Activated naive CD4-positive, alpha-beta T cell treated with anti-CD3 and anti-CD28 coated beads, Interleukin-2, amount 10 ng/mL, durations not matched to agents 7 days and 5 days (primary cell): ENCODE results near the gene NPAS3.

Experiments
- CTCF ChIA-PET: fragments of 350-600 bp; sonication (Branson Sonifier 250); formaldehyde crosslinking; loops from one replicate; lab custom pipeline; 2021; ENCODE audit warnings: antibody characterized with exemption; lab: Charles Lee
- DNase-seq: peaks from one replicate; pipeline ENCODE4 v3.0.0-alpha.2; 2020
- H3K27ac Mint-ChIP-seq: one replicate; pipeline ENCODE4 v1.8.0; 2021; ENCODE audit warnings: mild to moderate bottlenecking, moderate library complexity, mixed read lengths
- H3K27me3 Mint-ChIP-seq: one replicate; pipeline ENCODE4 v1.8.0; 2021; ENCODE audit warnings: mild to moderate bottlenecking, mixed read lengths
- H3K36me3 Mint-ChIP-seq: one replicate; pipeline ENCODE4 v1.8.0; 2021; ENCODE audit warnings: mixed read lengths
- H3K4me1 Mint-ChIP-seq: one replicate; pipeline ENCODE4 v1.8.0; 2021; ENCODE audit warnings: mixed read lengths
- H3K4me3 Mint-ChIP-seq: one replicate; pipeline ENCODE4 v1.8.0; 2021; ENCODE audit warnings: mild to moderate bottlenecking, moderate library complexity, mixed read lengths
- H3K9me3 Mint-ChIP-seq: one replicate; pipeline ENCODE4 v1.8.0; 2021; ENCODE audit warnings: mixed read lengths

Gene NPAS3

GRCh38 chr14:33110737-33111443 lies 172.2 kb downstream of the NPAS3 start:
- H3K4me3 Mint-ChIP-seq, result no peak overlapping the region
- no peak for DNase-seq
- no peaks in the 10 kb centered on the region for H3K36me3 Mint-ChIP-seq
- H3K27me3 Mint-ChIP-seq, result no peaks in the 10 kb centered on the region
- H3K27ac Mint-ChIP-seq, result no peak overlapping the region
- peaks cover 1% of the 10 kb centered on the region for H3K9me3 Mint-ChIP-seq
- CTCF ChIA-PET, result no interaction called here
- no peaks in the 10 kb centered on the region for H3K4me1 Mint-ChIP-seq

GRCh38 chr14:33114331-33114730 lies 175.7 kb downstream of the NPAS3 start:
- H3K27me3 Mint-ChIP-seq, result no peaks in the 10 kb centered on the region
- H3K27ac Mint-ChIP-seq, result no peak overlapping the region
- CTCF ChIA-PET, result no interaction called here

GRCh38 chr14:33118668-33119067 lies 180.0 kb downstream of the NPAS3 start:
- Mint-ChIP-seq H3K36me3 (no peaks in the 10 kb centered on the region), H3K9me3 (no peaks in the 10 kb centered on the region), H3K27me3 (no peaks in the 10 kb centered on the region), H3K4me3 (no peak overlapping the region), H3K27ac (no peak overlapping the region), H3K4me1 (no peaks in the 10 kb centered on the region)
- no peak for DNase-seq
- CTCF ChIA-PET, result no interaction called here

More at GRCh38 chr14:33114331-33114730, 175.7 kb downstream of the NPAS3 start:
- Mint-ChIP-seq H3K4me3 (no peak overlapping the region), H3K4me1 (no peaks in the 10 kb centered on the region), H3K36me3 (no peaks in the 10 kb centered on the region), H3K9me3 (peaks cover 1% of the 10 kb centered on the region)
- no peak for DNase-seq

GRCh38 chr14:33120341-33120740 lies 181.7 kb downstream of the NPAS3 start:
- no peak for DNase-seq
- CTCF ChIA-PET, result no interaction called here
- Mint-ChIP-seq H3K27ac (no peak overlapping the region), H3K4me1 (no peaks in the 10 kb centered on the region), H3K36me3 (no peaks in the 10 kb centered on the region), H3K9me3 (no peaks in the 10 kb centered on the region), H3K4me3 (no peak overlapping the region), H3K27me3 (no peaks in the 10 kb centered on the region)

- H3K27ac Mint-ChIP-seq, result no peak overlapping the region
- no peaks in the 10 kb centered on the region for H3K27me3 Mint-ChIP-seq
- H3K4me3 Mint-ChIP-seq, result no peak overlapping the region
- CTCF ChIA-PET, result no interaction called here
- H3K9me3 Mint-ChIP-seq, result no peaks in the 10 kb centered on the region
- DNase-seq, result no peak
- H3K4me1 Mint-ChIP-seq, result no peaks in the 10 kb centered on the region
- H3K36me3 Mint-ChIP-seq, result no peaks in the 10 kb centered on the region
Measured at GRCh38 chr14:33120966-33121365, 182.3 kb downstream of the NPAS3 start.

- H3K9me3 Mint-ChIP-seq, result no peaks in the 10 kb centered on the region
- no peak overlapping the region for H3K4me3 Mint-ChIP-seq
- H3K27me3 Mint-ChIP-seq, result no peaks in the 10 kb centered on the region
- H3K4me1 Mint-ChIP-seq, result no peaks in the 10 kb centered on the region
- no peak overlapping the region for H3K27ac Mint-ChIP-seq
- H3K36me3 Mint-ChIP-seq, result no peaks in the 10 kb centered on the region
- DNase-seq, result no peak
- CTCF ChIA-PET, result no interaction called here
Measured at GRCh38 chr14:33123281-33123680, 184.6 kb downstream of the NPAS3 start.

- CTCF ChIA-PET, result no interaction called here
Measured at GRCh38 chr14:33126433-33126832, 187.8 kb downstream of the NPAS3 start.

GRCh38 chr14:33127531-33127930 lies 188.9 kb downstream of the NPAS3 start:
- CTCF ChIA-PET, result no interaction called here
- H3K4me3 Mint-ChIP-seq, result no peak overlapping the region
- DNase-seq, result no peak
- H3K4me1 Mint-ChIP-seq, result no peaks in the 10 kb centered on the region
- H3K9me3 Mint-ChIP-seq, result no peaks in the 10 kb centered on the region
- no peaks in the 10 kb centered on the region for H3K36me3 Mint-ChIP-seq
- H3K27me3 Mint-ChIP-seq, result no peaks in the 10 kb centered on the region
- H3K27ac Mint-ChIP-seq, result no peak overlapping the region

More at GRCh38 chr14:33126433-33126832, 187.8 kb downstream of the NPAS3 start:
- Mint-ChIP-seq H3K36me3 (no peaks in the 10 kb centered on the region), H3K27ac (no peak overlapping the region), H3K4me3 (no peak overlapping the region), H3K27me3 (no peaks in the 10 kb centered on the region), H3K9me3 (no peaks in the 10 kb centered on the region), H3K4me1 (no peaks in the 10 kb centered on the region)
- no peak for DNase-seq

GRCh38 chr14:33131801-33132200 lies 193.1 kb downstream of the NPAS3 start:
- H3K27ac Mint-ChIP-seq, result no peak overlapping the region
- H3K4me3 Mint-ChIP-seq, result no peak overlapping the region
- no peaks in the 10 kb centered on the region for H3K27me3 Mint-ChIP-seq
- no peaks in the 10 kb centered on the region for H3K9me3 Mint-ChIP-seq
- CTCF ChIA-PET, result no interaction called here
- no peaks in the 10 kb centered on the region for H3K4me1 Mint-ChIP-seq
- H3K36me3 Mint-ChIP-seq, result no peaks in the 10 kb centered on the region
- no peak for DNase-seq

GRCh38 chr14:33134162-33134561 lies 195.5 kb downstream of the NPAS3 start:
- H3K4me1 Mint-ChIP-seq, result no peaks in the 10 kb centered on the region
- peaks cover 1% of the 10 kb centered on the region for H3K9me3 Mint-ChIP-seq
- no peak overlapping the region for H3K4me3 Mint-ChIP-seq
- DNase-seq, result no peak
- CTCF ChIA-PET, result no interaction called here
- no peaks in the 10 kb centered on the region for H3K27me3 Mint-ChIP-seq
- no peaks in the 10 kb centered on the region for H3K36me3 Mint-ChIP-seq
- H3K27ac Mint-ChIP-seq, result no peak overlapping the region

GRCh38 chr14:33134975-33135374 lies 196.3 kb downstream of the NPAS3 start:
- Mint-ChIP-seq H3K36me3 (no peaks in the 10 kb centered on the region), H3K4me3 (no peak overlapping the region), H3K27me3 (no peaks in the 10 kb centered on the region), H3K4me1 (no peaks in the 10 kb centered on the region), H3K27ac (no peak overlapping the region), H3K9me3 (peaks cover 3% of the 10 kb centered on the region)
- no peak for DNase-seq
- CTCF ChIA-PET, result no interaction called here

- peaks cover 8% of the 10 kb centered on the region for H3K9me3 Mint-ChIP-seq
- CTCF ChIA-PET, result no interaction called here
- no peak overlapping the region for H3K4me3 Mint-ChIP-seq
- no peaks in the 10 kb centered on the region for H3K4me1 Mint-ChIP-seq
- no peak for DNase-seq
- H3K27ac Mint-ChIP-seq, result no peak overlapping the region
- no peaks in the 10 kb centered on the region for H3K36me3 Mint-ChIP-seq
- H3K27me3 Mint-ChIP-seq, result no peaks in the 10 kb centered on the region
Measured at GRCh38 chr14:33150666-33151428, 212.2 kb downstream of the NPAS3 start.

GRCh38 chr14:33163109-33163508 lies 224.4 kb downstream of the NPAS3 start:
- no peak for DNase-seq
- CTCF ChIA-PET, result no interaction called here
- H3K36me3 Mint-ChIP-seq, result no peaks in the 10 kb centered on the region
- H3K4me3 Mint-ChIP-seq, result no peak overlapping the region
- no peak overlapping the region for H3K27ac Mint-ChIP-seq
- H3K9me3 Mint-ChIP-seq, result no peaks in the 10 kb centered on the region
- H3K27me3 Mint-ChIP-seq, result no peaks in the 10 kb centered on the region
- no peaks in the 10 kb centered on the region for H3K4me1 Mint-ChIP-seq

GRCh38 chr14:33163600-33163999 lies 224.9 kb downstream of the NPAS3 start:
- Mint-ChIP-seq H3K4me3 (no peak overlapping the region), H3K9me3 (peaks cover 1% of the 10 kb centered on the region), H3K27me3 (no peaks in the 10 kb centered on the region), H3K4me1 (no peaks in the 10 kb centered on the region), H3K27ac (no peak overlapping the region), H3K36me3 (no peaks in the 10 kb centered on the region)
- no peak for DNase-seq
- CTCF ChIA-PET, result no interaction called here
